Measurements from ENCODE around the gene TMIGD3. TPM values are rescaled to one million over a fixed set of nuclear protein-coding genes. Genes with fewer than 3 reads are reported as not detected.

Gene TMIGD3
- total RNA-seq, 2 donors from 2014 or later, result 0.63 to 4.8 TPM

- peaks cover 0 to 23% of the 10 kb centered on the region in 2 donors for H3K4me1 ChIP-seq
- TF ChIP-seq, protein P1, sequence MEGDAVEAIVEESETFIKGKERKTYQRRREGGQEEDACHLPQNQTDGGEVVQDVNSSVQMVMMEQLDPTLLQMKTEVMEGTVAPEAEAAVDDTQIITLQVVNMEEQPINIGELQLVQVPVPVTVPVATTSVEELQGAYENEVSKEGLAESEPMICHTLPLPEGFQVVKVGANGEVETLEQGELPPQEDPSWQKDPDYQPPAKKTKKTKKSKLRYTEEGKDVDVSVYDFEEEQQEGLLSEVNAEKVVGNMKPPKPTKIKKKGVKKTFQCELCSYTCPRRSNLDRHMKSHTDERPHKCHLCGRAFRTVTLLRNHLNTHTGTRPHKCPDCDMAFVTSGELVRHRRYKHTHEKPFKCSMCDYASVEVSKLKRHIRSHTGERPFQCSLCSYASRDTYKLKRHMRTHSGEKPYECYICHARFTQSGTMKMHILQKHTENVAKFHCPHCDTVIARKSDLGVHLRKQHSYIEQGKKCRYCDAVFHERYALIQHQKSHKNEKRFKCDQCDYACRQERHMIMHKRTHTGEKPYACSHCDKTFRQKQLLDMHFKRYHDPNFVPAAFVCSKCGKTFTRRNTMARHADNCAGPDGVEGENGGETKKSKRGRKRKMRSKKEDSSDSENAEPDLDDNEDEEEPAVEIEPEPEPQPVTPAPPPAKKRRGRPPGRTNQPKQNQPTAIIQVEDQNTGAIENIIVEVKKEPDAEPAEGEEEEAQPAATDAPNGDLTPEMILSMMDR (IDR thresholded peaks at IDR 0.05), result no peak
- H3K4me3 ChIP-seq, result no peak overlapping the region
- DNase-seq (ENCODE audit: low spot score), result no peak
- H3K27me3 ChIP-seq, result no peaks in the 10 kb centered on the region
- H3K27ac ChIP-seq, result peak overlapping the region in 1 of 2 donors; percentile 44
- peaks cover 49% of the 10 kb centered on the region for H3K36me3 ChIP-seq
- H3K9me3 ChIP-seq, result no peaks in the 10 kb centered on the region
These were observed 32.4 kb downstream of the TMIGD3 start for GRCh38 chr1:111471012-111471411.

- TF ChIP-seq, protein P1 (IDR thresholded peaks at IDR 0.05), result no peak
- H3K27ac ChIP-seq, result peak overlapping the region in 1 of 2 donors; percentile 44
These were observed 32.8 kb downstream of the TMIGD3 start for GRCh38 chr1:111470596-111470995.

GRCh38 chr1:111469539-111469938 is 33.9 kb downstream of the TMIGD3 start:
- H3K27me3 ChIP-seq, result no peaks in the 10 kb centered on the region
- no peaks in the 10 kb centered on the region for H3K9me3 ChIP-seq
- no peak overlapping the region for H3K4me3 ChIP-seq
- no peak for DNase-seq (ENCODE audit: low spot score)
- H3K4me1 ChIP-seq, result peaks cover 0 to 17% of the 10 kb centered on the region in 2 donors
- peaks cover 49% of the 10 kb centered on the region for H3K36me3 ChIP-seq
- TF ChIP-seq, protein P1 (IDR thresholded peaks at IDR 0.05), result no peak
- no peak overlapping the region for H3K27ac ChIP-seq

More at GRCh38 chr1:111470596-111470995, 32.8 kb downstream of the TMIGD3 start:
- DNase-seq (ENCODE audit: low spot score), result no peak
- Histone ChIP-seq H3K4me1 (peaks cover 0 to 20% of the 10 kb centered on the region in 2 donors), H3K27me3 (no peaks in the 10 kb centered on the region), H3K9me3 (no peaks in the 10 kb centered on the region), H3K4me3 (no peak overlapping the region), H3K36me3 (peaks cover 49% of the 10 kb centered on the region)

- no peak overlapping the region for H3K4me3 ChIP-seq
- no peaks in the 10 kb centered on the region for H3K9me3 ChIP-seq
- TF ChIP-seq, protein P1 (IDR thresholded peaks at IDR 0.05), result no peak
- DNase-seq (ENCODE audit: low spot score), result no peak
- peaks cover 0 to 8% of the 10 kb centered on the region in 2 donors for H3K4me1 ChIP-seq
- no peak overlapping the region for H3K27ac ChIP-seq
- H3K36me3 ChIP-seq, result peaks cover 49% of the 10 kb centered on the region
- H3K27me3 ChIP-seq, result no peaks in the 10 kb centered on the region
These were observed 34.7 kb downstream of the TMIGD3 start for GRCh38 chr1:111468717-111469100.

GRCh38 chr1:111467865-111468716 is 35.3 kb downstream of the TMIGD3 start:
- Histone ChIP-seq H3K4me1 (peaks cover 0 to 5% of the 10 kb centered on the region in 2 donors), H3K27me3 (no peaks in the 10 kb centered on the region), H3K36me3 (peaks cover 49% of the 10 kb centered on the region), H3K27ac (peak overlapping the region in 1 of 2 donors; percentile 17), H3K4me3 (no peak overlapping the region), H3K9me3 (no peaks in the 10 kb centered on the region)
- DNase-seq (ENCODE audit: low spot score), result no peak
- TF ChIP-seq, protein P1 (IDR thresholded peaks at IDR 0.05), result no peak

Data from right atrium auricular region (tissue), 2 donors.